Endothelial cell of umbilical vein (primary cell): ENCODE measurements around the gene SUSD6. TPM values are rescaled to one million over a fixed set of nuclear protein-coding genes. Genes with fewer than 3 reads are reported as not detected.
"Not testable (repeated sequence)": the region's sequence is repeated elsewhere in the genome, so short reads cannot be mapped to it uniquely, and the experiment has no call there.

Source experiments
- BruUV-seq: library from RNA; stranded (reverse); fragments of 400-500 nt; replicated peaks from 2 replicates; lab custom pipeline; 2021; lab: Mats Ljungman, UMichigan
- CTCF ChIA-PET: fragments of 300-600, 350-600 bp; sonication (Branson Sonifier 250); formaldehyde crosslinking; loops from one replicate; lab custom pipeline; 2021; ENCODE audit warnings: antibody characterized with exemption, inconsistent platforms; lab: Charles Lee
- POLR2A ChIA-PET: fragments of 300-600, 350-600 bp; sonication (Branson Sonifier 250); formaldehyde crosslinking; loops from one replicate; lab custom pipeline; 2021; ENCODE audit warnings: antibody characterized with exemption, inconsistent platforms; lab: Charles Lee
- DNase-seq: peaks from one replicate; pipeline ENCODE4 v3.0.0-alpha.2; 2011; ENCODE audit warnings: low read depth, low spot score
- FAIRE-seq: peaks from 2 replicates; lab custom pipeline; 2011; peaks lifted over from hg19 to GRCh38; lab: Jason Lieb, UNC
- H2AFZ ChIP-seq: 2 replicates; pipeline ENCODE4 v1.6.0; 2012; ENCODE audit warnings: low read depth, low read length, control low read depth, inconsistent platforms
- H3K27ac ChIP-seq: 2 replicates; pipeline ENCODE4 v1.5.1; 2011; ENCODE audit warnings: low read depth, mild to moderate bottlenecking, control low read depth, low read length, moderate library complexity; ENCODE audit not compliant: insufficient read depth
- H3K27me3 ChIP-seq, 2 experiments: 2 replicates each; pipeline versions ENCODE4 v1.6.0 to v1.6.1; 2011; ENCODE audit warnings: low read length in 2 of 2, mixed read lengths in 1 of 2; ENCODE audit not compliant: control insufficient read depth in 2 of 2, insufficient read depth in 2 of 2
- H3K36me3 ChIP-seq, 2 experiments: 2 replicates in 1 of 2; 3 replicates in 1 of 2; pipeline ENCODE4 v1.5.1; 2011; ENCODE audit warnings: low read length in 2 of 2, mild to moderate bottlenecking in 1 of 2, moderate library complexity in 1 of 2; ENCODE audit not compliant: control insufficient read depth in 2 of 2, insufficient read depth in 2 of 2; ENCODE audit errors: extremely low read depth in 1 of 2
- H3K4me1 ChIP-seq: 3 replicates; pipeline ENCODE4 v1.5.1; 2011; ENCODE audit warnings: mild to moderate bottlenecking, low read length; ENCODE audit not compliant: control insufficient read depth, insufficient read depth; ENCODE audit errors: extremely low read depth
- H3K4me2 ChIP-seq: 2 replicates; pipeline ENCODE4 v1.6.1; 2011; ENCODE audit warnings: low read length, control low read depth, mixed read lengths; ENCODE audit not compliant: insufficient read depth
- H3K4me3 ChIP-seq, 3 experiments: fragments of 200-600 bp in 1 of 3; sonication (generic), shearing (Covaris generic) in 1 of 3; replicated peaks in 1 of 3; 2 replicates each; pipeline ENCODE4 v1.5.1; 2011 to 2016; ENCODE audit warnings: control low read depth in 3 of 3, low read length in 3 of 3, mild to moderate bottlenecking in 2 of 3, inconsistent platforms in 1 of 3, low read depth in 1 of 3, moderate library complexity in 1 of 3; ENCODE audit not compliant: insufficient read depth in 1 of 3
- H3K79me2 ChIP-seq: 2 replicates; pipeline ENCODE4 v1.6.0; 2012; ENCODE audit warnings: low read length, inconsistent platforms; ENCODE audit not compliant: control insufficient read depth, insufficient read depth
- H3K9ac ChIP-seq: replicated peaks from 2 replicates; pipeline ENCODE3; 2011; ENCODE audit warnings: low read length, control low read depth; ENCODE audit not compliant: insufficient read depth; ENCODE audit errors: extremely low read depth
- H3K9me1 ChIP-seq: replicated peaks from 3 replicates; pipeline ENCODE4 v1.6.0; 2011; ENCODE audit warnings: mild to moderate bottlenecking, low read length; ENCODE audit not compliant: control insufficient read depth, insufficient read depth; ENCODE audit errors: extremely low read depth
- H3K9me3 ChIP-seq: replicated peaks from 2 replicates; pipeline ENCODE4 v1.5.1; 2012; ENCODE audit warnings: low read length, inconsistent platforms; ENCODE audit not compliant: control insufficient read depth, insufficient read depth
- H4K20me1 ChIP-seq: replicated peaks from 2 replicates; pipeline ENCODE3; 2011; ENCODE audit warnings: mild to moderate bottlenecking, low read length; ENCODE audit not compliant: control insufficient read depth, insufficient read depth; ENCODE audit errors: extremely low read depth
- EZH2 ChIP-seq: IDR thresholded peaks from 2 replicates; pipeline ENCODE4 v1.6.1; 2012; ENCODE audit warnings: borderline replicate concordance, low read depth, mild to moderate bottlenecking, moderate library complexity, low read length, inconsistent platforms; ENCODE audit not compliant: severe bottlenecking
- FOS ChIP-seq: IDR thresholded peaks from 2 replicates; pipeline ENCODE4 v1.6.1; 2011; ENCODE audit warnings: mild to moderate bottlenecking, low read length, moderate library complexity, borderline replicate concordance; ENCODE audit not compliant: insufficient read depth
- GATA2 ChIP-seq: IDR thresholded peaks from 2 replicates; pipeline ENCODE4 v1.7.0; 2011; ENCODE audit warnings: low read depth, mild to moderate bottlenecking, moderate library complexity, mixed read lengths, low read length; ENCODE audit not compliant: insufficient read length, insufficient read depth
- JUN ChIP-seq: IDR thresholded peaks from 2 replicates; pipeline ENCODE4 v1.6.1; 2011; ENCODE audit warnings: borderline replicate concordance, low read depth; ENCODE audit not compliant: insufficient read length, insufficient read depth
- MAX ChIP-seq: IDR thresholded peaks from 2 replicates; pipeline ENCODE4 v1.6.1; 2011; ENCODE audit not compliant: insufficient read depth, insufficient read length
- MYC ChIP-seq: IDR thresholded peaks from one replicate; pipeline ENCODE4 v1.6.1; 2011; ENCODE audit warnings: mild to moderate bottlenecking, low read depth, low read length
- POLR2A ChIP-seq: IDR thresholded peaks from 2 replicates; pipeline ENCODE4 v1.6.1; 2012; ENCODE audit warnings: low read depth, mild to moderate bottlenecking, control low read depth, low read length
- POLR2AphosphoS5 ChIP-seq: IDR thresholded peaks from 2 replicates; pipeline ENCODE4 v1.6.1; 2012; ENCODE audit warnings: low read depth, mild to moderate bottlenecking, control low read depth, low read length, moderate library complexity; ENCODE audit not compliant: insufficient read depth
- dilution Hi-C: fragments of 300-500 bp; cut with MboI; formaldehyde crosslinking; loops from one replicate; pipeline ENCODE4 v1.15.0; 2019; ENCODE audit warnings: low sequenced_read_pairs; ENCODE audit not compliant: extremely low pct_ligation_motif_present
- intact Hi-C: fragments of 100-400 bp; cut with micrococcal nuclease; formaldehyde crosslinking; loops from one replicate; pipeline ENCODE4 v1.10.0; 2022
- polyA plus RNA-seq, 4 experiments: library from polyadenylated mRNA; depleted of rRNA in 3 of 4; stranded (reverse) in 3 of 4; unstranded in 1 of 4; fragments of >200 nt; gene quantifications; 2 replicates each; pipeline versions ENCODE4 v1.2.1 to v1.2.3, GENCODE V29; 2011 to 2012; ENCODE audit warnings: missing spikeins in 1 of 4
- total RNA-seq: library from RNA; stranded (reverse); gene quantifications from 2 replicates; pipeline ENCODE4 v1.2.3, GENCODE V29; 2021
- TF ChIP-seq, protein P1 (sequence below), 2 donors: IDR thresholded peaks; 1 replicate in 1 of 2; 2 replicates in 1 of 2; pipeline ENCODE4 v1.5.1; 2011; ENCODE audit warnings: low read length in 2 of 2, mild to moderate bottlenecking in 2 of 2, moderate library complexity in 2 of 2, control low read depth in 1 of 2, inconsistent platforms in 1 of 2, low read depth in 1 of 2; ENCODE audit not compliant: insufficient read depth in 1 of 2; ENCODE audit errors: extremely low read depth in 1 of 2

SUSD6 gene
- total and polyA plus RNA-seq, 2 donors (not counting 3 experiments of a cell fraction or from before 2014, with no cell fraction given) = 13.4 to 19.5 TPM

GRCh38 chr14:69736405-69736804, 125.0 kb downstream of the SUSD6 start:
- H4K20me1 ChIP-seq = not testable (repeated sequence)

GRCh38 chr14:69741055-69741454, 129.7 kb downstream of the SUSD6 start:
- Histone ChIP-seq H2AFZ (no peak overlapping the region), H3K27ac (no peak overlapping the region), H3K36me3 (no peaks in the 10 kb centered on the region), H3K4me2 (no peak overlapping the region), H4K20me1 (no peaks in the 10 kb centered on the region), H3K9ac (no peak overlapping the region), H3K27me3 (peaks cover 0 to 2% of the 10 kb centered on the region in 2 experiments), H3K9me1 (no peaks in the 10 kb centered on the region), H3K9me3 (no peaks in the 10 kb centered on the region), H3K79me2 (no peaks in the 10 kb centered on the region), H3K4me3 (no peak overlapping the region), H3K4me1 (no peaks in the 10 kb centered on the region)
- FAIRE-seq (no peak), DNase-seq (no peak)
- intact Hi-C loops = no loop called here
- CTCF ChIA-PET = interaction anchor here (0.9 to 1.4 kb wide), 2 partner anchors 10 to 166 kb away, joined by 3 to 4 read pairs; partner anchors contain the start of gene CCDC177
- POLR2A ChIA-PET = no interaction called here
- dilution Hi-C loops = no loop called here
- TF ChIP-seq JUN (no peak), EZH2 (no peak), POLR2A (no peak), MYC (no peak), MAX (no peak), GATA2 (no peak), FOS (no peak), POLR2AphosphoS5 (no peak)
- TF ChIP-seq, protein P1, sequence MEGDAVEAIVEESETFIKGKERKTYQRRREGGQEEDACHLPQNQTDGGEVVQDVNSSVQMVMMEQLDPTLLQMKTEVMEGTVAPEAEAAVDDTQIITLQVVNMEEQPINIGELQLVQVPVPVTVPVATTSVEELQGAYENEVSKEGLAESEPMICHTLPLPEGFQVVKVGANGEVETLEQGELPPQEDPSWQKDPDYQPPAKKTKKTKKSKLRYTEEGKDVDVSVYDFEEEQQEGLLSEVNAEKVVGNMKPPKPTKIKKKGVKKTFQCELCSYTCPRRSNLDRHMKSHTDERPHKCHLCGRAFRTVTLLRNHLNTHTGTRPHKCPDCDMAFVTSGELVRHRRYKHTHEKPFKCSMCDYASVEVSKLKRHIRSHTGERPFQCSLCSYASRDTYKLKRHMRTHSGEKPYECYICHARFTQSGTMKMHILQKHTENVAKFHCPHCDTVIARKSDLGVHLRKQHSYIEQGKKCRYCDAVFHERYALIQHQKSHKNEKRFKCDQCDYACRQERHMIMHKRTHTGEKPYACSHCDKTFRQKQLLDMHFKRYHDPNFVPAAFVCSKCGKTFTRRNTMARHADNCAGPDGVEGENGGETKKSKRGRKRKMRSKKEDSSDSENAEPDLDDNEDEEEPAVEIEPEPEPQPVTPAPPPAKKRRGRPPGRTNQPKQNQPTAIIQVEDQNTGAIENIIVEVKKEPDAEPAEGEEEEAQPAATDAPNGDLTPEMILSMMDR (IDR thresholded peaks at IDR 0.05; ENCODE audit: extremely low read depth in 1 of 2, insufficient read depth in 1 of 2, low read depth in 1 of 2, low read length in 2 of 2) = no peak
- BruUV-seq = no TSS peak

More at GRCh38 chr14:69736405-69736804, 125.0 kb downstream of the SUSD6 start:
- H3K79me2 ChIP-seq, DNase-seq, H3K9me3 ChIP-seq, intact Hi-C loops, dilution Hi-C loops, H3K9me1 ChIP-seq, H2AFZ ChIP-seq, H3K4me3 ChIP-seq, POLR2A ChIA-PET, H3K9ac ChIP-seq, H3K4me1 ChIP-seq, BruUV-seq, H3K27ac ChIP-seq, H3K27me3 ChIP-seq, H3K4me2 ChIP-seq, FAIRE-seq, H3K36me3 ChIP-seq: not testable (repeated sequence)
- CTCF ChIA-PET = interaction anchor here (0.6 to 1.0 kb wide), 4 partner anchors 20 to 233 kb away, joined by 3 read pairs; no protein-coding TSS in a partner anchor
